Measurements from ENCODE around the gene CACNA2D3.

Gene CACNA2D3

DNA sequence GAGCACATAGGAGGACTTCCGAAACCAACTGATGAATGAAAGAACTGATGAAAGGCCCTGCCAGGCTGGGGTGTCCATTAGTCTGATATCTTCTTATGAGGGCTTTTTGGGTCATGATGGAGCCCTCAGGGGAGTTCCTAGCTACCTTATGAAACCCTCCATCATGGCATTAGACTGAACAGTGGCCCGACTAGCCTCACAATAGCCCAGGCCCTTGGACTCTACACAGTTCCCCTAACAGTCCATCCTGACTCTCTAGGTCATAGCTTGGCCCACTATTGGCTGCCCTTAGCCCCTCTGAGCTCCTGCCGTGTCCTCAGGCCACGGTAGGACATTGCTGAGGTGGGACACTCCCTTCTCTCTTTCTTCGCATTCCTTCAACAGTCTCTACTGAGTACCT is 365.9 kb downstream of the CACNA2D3 start:
- no peak for DNase-seq

DNA sequence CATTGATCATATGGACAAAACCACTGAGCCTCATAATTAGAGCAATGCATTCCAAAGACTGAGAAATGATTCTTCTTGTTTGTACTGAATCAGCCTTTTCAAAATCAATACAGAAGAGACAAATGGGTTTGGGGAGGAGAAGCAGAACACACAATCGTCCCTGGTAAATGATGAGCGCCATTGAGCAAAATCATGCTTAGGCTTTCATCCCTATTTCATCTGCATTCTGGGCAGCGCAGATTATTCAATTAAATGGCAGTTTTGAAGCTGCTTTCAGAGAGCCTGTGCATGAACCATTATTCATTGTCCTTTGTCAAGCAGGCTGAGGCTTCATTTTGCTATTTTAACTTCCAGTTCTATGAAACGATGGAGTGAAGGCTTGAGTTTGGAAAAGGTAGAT is 371.9 kb downstream of the CACNA2D3 start:
- no peak for DNase-seq

GRCh38 chr3:54506603-54507002 is 384.3 kb downstream of the CACNA2D3 start:
- peak; percentile 6 for DNase-seq

DNA sequence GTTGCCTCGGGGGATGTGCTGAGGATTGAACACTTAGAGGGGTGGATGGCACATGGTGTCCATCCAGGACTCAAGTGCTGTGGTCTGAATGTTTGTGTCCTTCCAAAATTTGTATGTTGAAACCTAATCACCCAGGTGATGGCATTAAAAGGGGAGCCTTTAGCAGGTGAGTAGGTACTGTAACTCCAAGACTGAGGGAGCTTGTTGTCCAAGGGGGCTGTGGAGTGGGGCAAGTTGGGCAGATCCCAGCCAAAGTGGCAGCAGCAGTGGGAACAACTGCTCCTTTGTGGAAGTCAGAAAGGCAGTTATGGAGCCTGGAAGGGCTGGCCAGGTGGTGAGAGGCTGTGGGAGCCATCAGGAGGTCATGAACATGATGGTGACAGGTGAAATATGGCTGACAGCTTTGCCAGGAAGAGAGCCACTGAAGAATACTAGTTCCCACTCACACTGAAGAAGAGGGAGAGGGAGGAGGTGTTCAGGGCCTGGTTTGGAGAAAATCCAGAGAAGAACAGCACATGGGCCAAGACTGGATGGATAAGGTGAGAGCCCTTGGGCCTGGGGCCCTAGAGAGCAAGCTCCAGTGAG is 385.6 kb downstream of the CACNA2D3 start:
- DNase-seq = no peak

DNA sequence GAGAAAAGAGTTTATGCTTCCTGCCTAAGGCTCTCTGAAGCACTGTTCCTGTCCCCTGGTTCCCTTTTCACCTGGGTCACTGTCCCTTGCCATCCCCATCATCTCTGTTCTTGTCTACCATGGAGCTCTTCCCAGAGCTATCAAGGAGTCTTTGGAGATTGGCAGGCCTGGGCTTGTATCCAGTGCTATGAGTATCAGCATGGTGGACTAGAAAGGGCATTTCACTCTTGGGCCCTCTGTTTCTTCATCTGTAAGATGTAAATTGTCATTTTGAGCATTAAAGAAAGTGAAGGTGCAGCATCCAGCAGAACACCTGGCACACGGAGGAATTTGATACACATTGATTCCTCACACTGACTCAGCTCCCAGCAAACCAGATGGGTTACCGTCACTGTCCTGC is 388.2 kb downstream of the CACNA2D3 start:
- DNase-seq = no peak

DNA sequence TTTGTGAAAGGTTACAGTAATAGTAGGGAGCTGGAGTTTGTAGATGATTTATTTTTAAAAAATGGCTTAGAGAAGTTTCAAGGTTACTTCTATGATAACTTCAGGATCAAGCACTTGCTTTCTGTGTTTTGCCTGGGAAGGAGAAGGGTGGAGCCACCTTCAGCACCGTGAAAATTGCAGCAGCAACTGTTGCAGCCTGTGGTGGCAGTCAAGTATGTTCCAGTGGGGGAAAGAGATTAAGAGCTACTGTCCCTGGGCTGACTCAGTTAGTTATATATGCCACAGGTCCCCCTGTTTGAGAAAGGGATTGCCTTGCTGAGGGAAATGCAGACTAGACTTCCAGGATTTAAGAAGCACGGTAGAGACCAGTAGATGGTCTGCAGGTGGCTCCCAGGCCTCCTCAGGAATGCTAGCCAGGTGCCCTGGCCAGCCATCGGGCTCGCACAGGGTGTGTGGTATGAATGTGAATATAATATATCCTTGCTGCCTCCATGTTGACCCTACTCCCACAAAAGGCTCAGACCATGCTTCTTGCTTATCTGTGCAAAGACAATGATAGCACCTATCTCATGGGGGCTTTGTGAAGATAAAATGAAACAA is 389.5 kb downstream of the CACNA2D3 start:
- DNase-seq = no peak

- no peak for DNase-seq
These were observed 391.7 kb downstream of the CACNA2D3 start for GRCh38 chr3:54514006-54514405.

DNA sequence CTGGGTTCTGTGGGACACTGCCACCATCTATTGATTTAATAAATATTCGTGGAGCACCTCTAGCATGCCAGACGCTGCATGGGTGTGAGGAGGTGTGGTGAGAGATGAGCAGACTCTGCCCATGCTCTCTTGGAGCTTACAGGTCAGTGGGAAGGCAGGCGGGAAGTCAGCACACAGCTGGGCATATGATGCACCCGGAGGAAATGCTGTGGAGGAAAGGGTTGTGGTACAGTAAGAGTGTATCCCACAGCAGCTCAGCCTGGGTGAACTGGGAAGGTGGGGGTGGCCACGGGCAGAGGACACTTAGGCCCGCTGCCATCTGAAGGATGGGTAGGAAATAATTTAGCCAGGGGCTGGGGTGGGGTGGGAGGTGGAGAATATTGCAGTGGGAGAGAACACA is 392.1 kb downstream of the CACNA2D3 start:
- DNase-seq = no peak

DNA sequence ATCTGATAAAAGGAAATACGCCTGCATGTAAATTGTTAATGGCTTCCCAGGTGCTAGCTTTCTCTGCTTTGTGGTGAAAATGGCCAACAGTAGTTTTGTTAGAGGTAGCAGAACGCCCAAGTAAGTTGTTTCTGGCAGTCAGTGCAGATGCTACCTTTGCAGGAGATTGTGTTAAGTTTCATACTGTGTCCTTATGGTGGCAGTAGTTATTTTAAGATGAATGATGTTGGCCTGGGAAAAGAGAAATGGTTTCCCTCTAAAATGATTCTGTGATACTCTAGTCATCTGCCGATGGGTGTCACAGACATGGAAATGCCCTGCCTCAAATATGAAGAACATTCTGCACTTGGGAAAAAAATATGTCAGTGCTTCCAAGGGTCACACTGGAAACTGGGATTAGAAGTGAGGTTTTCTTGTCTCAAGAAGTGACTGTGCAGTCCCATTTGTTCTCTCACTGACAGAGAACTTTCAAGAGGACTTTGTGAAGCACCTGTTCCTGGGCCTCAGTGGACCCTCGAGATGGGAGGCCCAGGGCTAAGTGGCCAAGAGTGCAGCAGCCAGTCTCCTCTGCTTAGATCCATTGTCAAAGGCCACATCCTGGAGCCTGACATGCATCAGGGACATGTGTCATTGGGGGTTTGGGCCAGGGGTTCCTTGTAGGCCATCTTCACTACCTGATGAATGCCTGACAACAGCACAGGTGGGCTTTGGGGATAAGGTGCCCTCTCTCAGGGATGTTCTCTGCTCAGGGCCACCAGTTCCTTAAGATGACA is 393.3 kb downstream of the CACNA2D3 start:
- no peak for DNase-seq

DNA sequence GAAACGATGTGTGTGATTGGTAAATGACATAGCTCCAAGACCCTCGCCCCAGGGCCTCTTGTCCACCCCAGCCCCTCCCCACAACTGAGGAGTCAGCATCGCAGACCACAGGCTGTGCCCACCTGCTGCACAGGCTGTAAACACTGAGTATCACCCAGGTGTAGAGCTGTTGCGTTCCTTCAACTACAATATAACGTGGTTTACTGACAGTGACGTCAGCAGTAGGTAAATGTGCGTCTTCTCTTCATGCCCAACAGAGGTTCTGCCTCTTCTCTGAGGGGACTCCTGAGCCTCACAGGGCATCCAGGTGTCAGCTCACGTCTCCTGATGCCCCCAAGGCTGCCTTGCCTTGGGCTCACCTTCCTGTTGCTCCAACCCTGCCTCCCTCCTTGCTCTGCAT is 395.1 kb downstream of the CACNA2D3 start:
- DNase-seq = no peak

- DNase-seq = no peak
These were observed 395.8 kb downstream of the CACNA2D3 start for GRCh38 chr3:54518011-54518675.

GRCh38 chr3:54519493-54519892 is 397.1 kb downstream of the CACNA2D3 start:
- DNase-seq = no peak

- no peak for DNase-seq
These were observed 397.7 kb downstream of the CACNA2D3 start for GRCh38 chr3:54520060-54520459.

DNA sequence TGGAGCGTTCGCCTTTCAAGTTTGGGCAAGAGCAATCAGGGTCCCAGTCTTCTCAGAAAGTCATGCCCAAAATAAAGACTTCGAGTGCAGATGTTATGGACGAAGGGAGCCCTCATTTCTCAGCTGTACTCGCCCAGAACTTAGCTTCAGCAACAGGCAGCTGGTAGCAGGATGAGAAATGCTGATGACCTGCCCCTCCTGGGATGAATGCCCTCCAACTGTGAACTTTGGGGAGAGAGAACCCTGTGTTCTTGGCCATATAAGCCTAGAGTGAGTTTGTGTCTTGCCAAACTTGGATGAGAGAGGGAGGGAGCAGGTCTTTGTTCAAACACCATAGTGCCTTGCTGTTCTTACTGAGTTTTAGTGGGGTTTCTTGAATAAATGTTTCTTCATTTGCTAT is 405.2 kb downstream of the CACNA2D3 start:
- no peak for DNase-seq

- peak; percentile 40 for DNase-seq
These were observed 405.6 kb downstream of the CACNA2D3 start for GRCh38 chr3:54527953-54528352.

DNA sequence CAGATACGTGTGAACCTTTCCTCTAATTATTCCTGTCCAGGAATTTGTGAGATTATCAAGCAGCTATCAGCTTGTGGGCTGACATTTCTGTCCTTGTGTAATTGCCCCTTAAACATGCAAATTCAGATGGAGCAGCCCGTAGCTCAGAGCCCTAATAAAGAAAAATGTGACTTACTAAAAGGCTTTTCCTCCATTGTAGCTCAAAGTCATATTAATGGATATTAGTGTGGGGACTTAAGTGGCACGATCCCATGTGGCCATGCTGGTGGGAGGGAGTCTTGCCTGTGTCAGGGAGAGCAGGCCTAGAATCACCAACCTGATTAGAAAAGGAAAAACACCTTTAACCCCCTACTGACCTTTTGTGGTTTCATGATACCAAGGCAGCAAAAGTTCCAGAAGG is 406.3 kb downstream of the CACNA2D3 start:
- no peak for DNase-seq

GRCh38 chr3:54530091-54530490 is 407.7 kb downstream of the CACNA2D3 start:
- DNase-seq = no peak

- DNase-seq = no peak
These were observed 408.6 kb downstream of the CACNA2D3 start for GRCh38 chr3:54530944-54531343.

DNA sequence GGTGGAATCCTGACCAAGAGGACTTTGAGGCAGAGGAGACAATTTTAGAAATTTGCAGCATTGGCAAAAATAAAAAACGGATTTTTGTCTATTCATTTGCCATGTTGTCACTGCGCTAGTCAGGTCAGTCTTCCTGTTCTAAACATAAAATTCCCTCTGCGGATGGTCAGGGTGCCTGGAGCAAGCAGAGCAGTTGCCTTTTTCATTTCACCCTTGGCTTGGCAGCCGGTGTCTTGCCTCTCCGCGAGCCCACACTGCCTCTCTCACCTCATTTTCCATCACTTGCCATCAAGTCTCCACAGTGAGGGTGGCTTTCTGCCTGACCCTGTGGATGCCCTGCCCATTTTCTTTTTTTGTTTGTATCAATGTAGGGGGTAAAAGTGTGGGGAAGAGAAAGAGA is 409.4 kb downstream of the CACNA2D3 start:
- DNase-seq = no peak

DNA sequence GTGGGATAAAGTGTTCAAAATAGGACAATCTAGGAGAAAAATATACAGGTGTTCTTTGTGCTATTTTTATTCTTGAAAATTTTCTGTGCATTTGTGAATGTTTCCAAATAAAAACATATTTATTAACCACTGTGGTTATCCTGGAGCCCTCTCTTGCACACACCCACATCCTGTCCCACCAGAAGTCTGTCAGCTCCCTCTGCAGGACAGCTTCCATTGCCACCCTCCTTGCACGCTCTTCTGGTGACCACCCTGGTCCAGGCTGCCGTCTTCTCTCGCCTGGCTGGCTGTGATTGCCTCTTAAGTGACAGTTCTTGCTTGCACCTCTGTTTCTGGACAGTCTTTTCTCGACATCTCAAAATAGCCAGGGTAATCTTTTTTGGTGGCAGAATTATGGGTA is 411.5 kb downstream of the CACNA2D3 start:
- no peak for DNase-seq

DNA sequence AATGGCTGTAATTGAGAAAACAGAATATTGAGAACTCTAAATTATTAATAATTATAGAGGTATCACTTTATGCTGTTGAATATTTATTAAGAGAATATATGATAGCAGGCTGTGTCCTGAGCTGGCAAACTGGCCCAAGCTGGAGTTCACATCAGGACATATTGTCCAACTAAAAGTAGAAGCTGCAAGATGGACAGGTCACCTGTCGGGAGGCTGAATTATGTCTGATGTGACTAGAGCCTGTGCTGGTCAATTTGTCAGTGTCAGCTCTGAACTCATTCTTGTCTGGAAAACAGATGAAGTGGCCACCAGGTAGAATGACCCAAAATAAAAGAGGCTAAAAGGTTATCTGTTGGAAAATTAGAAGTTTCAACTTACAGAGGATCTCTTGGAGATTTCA is 413.3 kb downstream of the CACNA2D3 start:
- DNase-seq = no peak

DNA sequence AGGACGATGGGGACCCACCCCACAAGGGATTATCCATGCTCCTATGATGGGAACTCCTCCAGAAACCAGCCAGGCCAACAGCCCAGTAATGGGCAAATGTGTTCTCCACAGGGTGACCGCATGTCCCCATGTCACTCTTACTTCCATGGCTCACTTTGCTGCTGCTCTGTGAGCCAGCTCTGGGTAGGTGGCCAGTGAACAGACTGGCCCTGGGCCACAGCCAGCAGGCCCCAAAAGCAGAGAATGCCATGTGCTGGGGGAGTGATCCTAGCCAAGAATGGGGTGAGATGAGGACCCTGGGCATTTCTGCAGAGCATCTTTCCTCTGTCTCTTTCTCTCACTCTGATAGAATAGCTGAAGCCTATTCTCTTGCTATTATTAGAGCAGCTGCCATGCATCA is 414.1 kb downstream of the CACNA2D3 start:
- DNase-seq = no peak

DNA sequence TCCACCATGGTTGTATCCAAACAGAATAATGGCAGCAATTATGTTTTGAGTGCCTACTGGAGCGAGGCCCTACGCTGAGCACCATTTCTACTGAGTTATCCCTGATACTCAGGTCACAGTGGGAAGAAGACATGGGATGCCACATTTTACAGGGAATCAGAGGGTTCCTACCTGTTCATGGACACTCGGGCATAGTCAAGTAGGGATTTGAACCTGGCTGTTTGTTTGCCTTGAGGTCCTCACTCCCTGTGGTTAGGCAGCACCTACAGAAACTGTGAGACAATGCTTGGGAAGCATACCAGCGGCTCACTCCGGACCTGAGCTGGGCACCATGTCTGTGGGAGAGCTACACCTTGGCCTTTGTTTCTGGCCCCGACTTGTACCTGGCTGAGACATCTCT is 415.2 kb downstream of the CACNA2D3 start:
- DNase-seq = no peak

DNA sequence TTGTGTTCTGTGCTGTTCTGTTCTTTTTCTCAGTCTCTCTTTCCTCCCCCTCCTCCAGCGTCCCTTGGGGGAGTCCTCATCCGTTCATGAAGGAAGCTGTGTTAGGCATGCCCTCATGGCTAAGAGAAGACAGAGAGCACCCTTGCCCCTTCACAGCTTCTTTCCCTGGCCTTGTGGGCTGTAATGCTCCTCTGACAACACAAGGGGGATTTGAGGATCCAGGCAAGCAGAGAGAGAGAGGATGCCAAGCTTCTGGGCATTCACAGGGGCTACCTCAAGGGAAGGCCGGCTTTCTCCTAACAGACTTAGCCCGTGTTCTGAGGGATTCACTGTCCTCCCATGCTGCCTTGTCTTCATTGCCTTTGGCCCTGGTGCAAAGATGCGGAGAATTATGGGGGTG is 416.0 kb downstream of the CACNA2D3 start:
- peak; percentile 18 for DNase-seq

All from NCI-H226 (cell line).